ENCODE data around the gene PHC1. TPM values are rescaled to one million over a fixed set of nuclear protein-coding genes. Genes with fewer than 3 reads are reported as not detected.
"Not testable (repeated sequence)": the region's sequence is repeated elsewhere in the genome, so short reads cannot be mapped to it uniquely, and the experiment has no call there.

The PHC1 gene
- total RNA-seq, 1 donor = 27.6 TPM

GRCh38 chr12:8897081-8897480 lies 17.2 kb upstream of the PHC1 start:
- DNase-seq (ENCODE audit: low read depth) = no peak
- TF ChIP-seq CTCF (IDR thresholded peaks at IDR 0.05; ENCODE audit: insufficient read depth, low read length) = no peak
- H3K4me3 ChIP-seq (ENCODE audit: low read depth, low read length) = no peak overlapping the region

GRCh38 chr12:8899830-8900229 lies 14.5 kb upstream of the PHC1 start:
- H3K4me3 ChIP-seq (ENCODE audit: low read depth, low read length) = no peak overlapping the region
- DNase-seq (ENCODE audit: low read depth) = no peak
- TF ChIP-seq CTCF (IDR thresholded peaks at IDR 0.05; ENCODE audit: insufficient read depth, low read length) = no peak

- not testable (repeated sequence) for DNase-seq (ENCODE audit: low read depth); H3K4me3 ChIP-seq (ENCODE audit: low read depth, low read length)
Measured at GRCh38 chr12:8902703-8903102, 11.6 kb upstream of the PHC1 start.

GRCh38 chr12:8903646-8904045 lies 10.7 kb upstream of the PHC1 start:
- no peak for DNase-seq (ENCODE audit: low read depth)
- no peak overlapping the region for H3K4me3 ChIP-seq (ENCODE audit: low read depth, low read length)
- no peak for TF ChIP-seq CTCF (IDR thresholded peaks at IDR 0.05; ENCODE audit: insufficient read depth, low read length)

- H3K4me3 ChIP-seq (ENCODE audit: low read depth, low read length) = no peak overlapping the region
- TF ChIP-seq CTCF (IDR thresholded peaks at IDR 0.05; ENCODE audit: insufficient read depth, low read length) = no peak
- no peak for DNase-seq (ENCODE audit: low read depth)
Measured at GRCh38 chr12:8904665-8905064, 9.6 kb upstream of the PHC1 start.

- no peak for TF ChIP-seq CTCF (IDR thresholded peaks at IDR 0.05; ENCODE audit: insufficient read depth, low read length)
- no peak for DNase-seq (ENCODE audit: low read depth)
- no peak overlapping the region for H3K4me3 ChIP-seq (ENCODE audit: low read depth, low read length)
Measured at GRCh38 chr12:8905546-8905945, 8.8 kb upstream of the PHC1 start.

- no peak for DNase-seq (ENCODE audit: low read depth)
- TF ChIP-seq CTCF (IDR thresholded peaks at IDR 0.05; ENCODE audit: insufficient read depth, low read length) = no peak
- no peak overlapping the region for H3K4me3 ChIP-seq (ENCODE audit: low read depth, low read length)
Measured at GRCh38 chr12:8906266-8907180, 7.8 kb upstream of the PHC1 start.

Measured in fibroblast of the aortic adventitia (primary cell).